ENCODE results near the gene PRSS1.
"Not testable (repeated sequence)": the region's sequence is repeated elsewhere in the genome, so short reads cannot be mapped to it uniquely, and the experiment has no call there.

The PRSS1 gene

GRCh38 chr7:142748410-142748809, 862 bp upstream of the PRSS1 start:
- DNase-seq (ENCODE audit: low spot score), result not testable (repeated sequence)

GRCh38 chr7:142750321-142750938, 1.2 kb downstream of the PRSS1 start:
- DNase-seq (ENCODE audit: low spot score), result no peak

GRCh38 chr7:142751526-142752175, 2.4 kb downstream of the PRSS1 start:
- not testable (repeated sequence) for DNase-seq (ENCODE audit: low spot score)

- DNase-seq (ENCODE audit: low spot score), result no peak
These were observed 3.3 kb downstream of the PRSS1 start for GRCh38 chr7:142752376-142753225.

- no peak for DNase-seq (ENCODE audit: low spot score)
These were observed 4.1 kb downstream of the PRSS1 start for GRCh38 chr7:142753366-142753765.

- DNase-seq (ENCODE audit: low spot score), result not testable (repeated sequence)
These were observed 4.7 kb downstream of the PRSS1 start for GRCh38 chr7:142753925-142754491.

GRCh38 chr7:142754681-142755575, 5.7 kb downstream of the PRSS1 start:
- DNase-seq (ENCODE audit: low spot score), result no peak

- not testable (repeated sequence) for DNase-seq (ENCODE audit: low spot score)
These were observed 9.0 kb downstream of the PRSS1 start for GRCh38 chr7:142758312-142758711.

- no peak for DNase-seq (ENCODE audit: low spot score)
These were observed 10.2 kb downstream of the PRSS1 start for GRCh38 chr7:142759433-142759832.

- DNase-seq (ENCODE audit: low spot score), result no peak
These were observed 10.9 kb downstream of the PRSS1 start for GRCh38 chr7:142760071-142760642.

- not testable (repeated sequence) for DNase-seq (ENCODE audit: low spot score)
These were observed 12.3 kb downstream of the PRSS1 start for GRCh38 chr7:142761606-142762005.

GRCh38 chr7:142762104-142762503, 12.8 kb downstream of the PRSS1 start:
- no peak for DNase-seq (ENCODE audit: low spot score)

- DNase-seq (ENCODE audit: low spot score), result no peak
These were observed 18.2 kb downstream of the PRSS1 start for GRCh38 chr7:142767451-142767850.

GRCh38 chr7:142767861-142768260, 18.6 kb downstream of the PRSS1 start:
- DNase-seq (ENCODE audit: low spot score), result no peak

- DNase-seq (ENCODE audit: low spot score), result not testable (repeated sequence)
These were observed 19.6 kb downstream of the PRSS1 start for GRCh38 chr7:142768885-142769284.

- no peak for DNase-seq (ENCODE audit: low spot score)
These were observed 21.5 kb downstream of the PRSS1 start, which contains the start of gene PRSS2 for GRCh38 chr7:142770661-142771352. PRSS2 (plus strand) TSS chr7:142770970; CDS start chr7:142770983, 13 bp downstream.

- no peak for DNase-seq (ENCODE audit: low spot score)
These were observed 22.1 kb downstream of the PRSS1 start for GRCh38 chr7:142771353-142771723.

- no peak for DNase-seq (ENCODE audit: low spot score)
These were observed 22.8 kb downstream of the PRSS1 start for GRCh38 chr7:142772051-142772450.

GRCh38 chr7:142772673-142773072, 23.4 kb downstream of the PRSS1 start:
- DNase-seq (ENCODE audit: low spot score), result no peak

- DNase-seq (ENCODE audit: low spot score), result no peak
These were observed 24.0 kb downstream of the PRSS1 start for GRCh38 chr7:142773230-142773629.

All from COLO829 (cell line).